Hepatocyte (in vitro differentiated cells): ENCODE data around the gene AFTPH. TPM values are rescaled to one million over a fixed set of nuclear protein-coding genes. Genes with fewer than 3 reads are reported as not detected.
A peak's percentile ranks its signal among the peaks of the same experiment; 100 is the strongest.

ENCODE experiments used
- DNase-seq: peaks from one replicate; pipeline ENCODE4 v3.0.0-alpha.2; 2016; ENCODE audit warnings: low spot score
- H2AFZ ChIP-seq: fragments of 200-600 bp; sonication (generic); 2 replicates; pipeline ENCODE4 v1.6.0; 2016; ENCODE audit warnings: antibody characterized with exemption, mild to moderate bottlenecking
- H3K27ac ChIP-seq: fragments of 200-600 bp; sonication (generic); 2 replicates; pipeline ENCODE4 v1.5.1; 2016; ENCODE audit warnings: mild to moderate bottlenecking
- H3K27me3 ChIP-seq: fragments of 200-600 bp; sonication (generic); 2 replicates; pipeline ENCODE4 v1.6.1; 2016
- H3K36me3 ChIP-seq: fragments of 200-600 bp; sonication (generic); replicated peaks from 2 replicates; pipeline ENCODE4 v1.5.1; 2016; ENCODE audit warnings: low read depth; ENCODE audit not compliant: insufficient read depth
- H3K4me1 ChIP-seq: fragments of 200-600 bp; sonication (generic); 2 replicates; pipeline ENCODE4 v1.5.1; 2016; ENCODE audit warnings: mild to moderate bottlenecking, moderate library complexity; ENCODE audit not compliant: insufficient read depth
- H3K4me2 ChIP-seq: fragments of 200-600 bp; sonication (generic); 2 replicates; pipeline ENCODE4 v1.6.0; 2016
- H3K4me3 ChIP-seq: fragments of 200-600 bp; sonication (generic); 2 replicates; pipeline ENCODE4 v1.5.1; 2016; ENCODE audit warnings: mild to moderate bottlenecking
- H3K79me2 ChIP-seq: fragments of 200-600 bp; sonication (generic); 2 replicates; pipeline ENCODE4 v1.6.0; 2017; ENCODE audit warnings: mild to moderate bottlenecking
- H3K9me2 ChIP-seq: fragments of 200-600 bp; sonication (generic); replicated peaks from 2 replicates; pipeline ENCODE4 v1.6.0; 2017; ENCODE audit warnings: mild to moderate bottlenecking; ENCODE audit not compliant: insufficient read depth
- H3K9me3 ChIP-seq: fragments of 200-600 bp; sonication (generic); 2 replicates; pipeline ENCODE4 v1.5.1; 2016; ENCODE audit warnings: low read depth, mild to moderate bottlenecking
- H4K20me1 ChIP-seq: fragments of 200-600 bp; sonication (generic); 2 replicates; pipeline ENCODE4 v1.6.0; 2016; ENCODE audit warnings: mild to moderate bottlenecking; ENCODE audit not compliant: insufficient read depth, poor library complexity, severe bottlenecking
- EZH2 ChIP-seq: fragments of 200-600 bp; sonication (generic); IDR thresholded peaks from 2 replicates; pipeline ENCODE4 v1.6.1; 2016; ENCODE audit warnings: antibody characterized with exemption, mild to moderate bottlenecking, borderline replicate concordance
- EZH2phosphoT487 ChIP-seq: fragments of 200-600 bp; sonication (generic); IDR thresholded peaks from one replicate; pipeline ENCODE4 v1.6.1; 2018; ENCODE audit warnings: antibody characterized with exemption, mild to moderate bottlenecking, low read depth, moderate library complexity; ENCODE audit not compliant: unreplicated experiment, severe bottlenecking
- WGBS: methylation state at CpG from one replicate; pipeline ENCODE4 v1.1.6; 2016; ENCODE audit warnings: low lambda C conversion rate; ENCODE audit errors: missing lambda C conversion rate; 5-methylcytosine and 5-hydroxymethylcytosine counted together
- polyA plus RNA-seq: library from polyadenylated mRNA; unstranded; fragments of >200 nt; fragmentation: Nextera tagmentation; extraction: Ambion mirVana; gene quantifications from 2 replicates; pipeline ENCODE4 v1.2.1, GENCODE V29; 2016
- total RNA-seq: library from RNA; depleted of rRNA; stranded (reverse); fragments of >200 nt; gene quantifications from 2 replicates; pipeline ENCODE4 v1.2.3, GENCODE V29; 2014
- TF ChIP-seq, protein P1 (sequence below): fragments of 200-600 bp; sonication (generic); IDR thresholded peaks from 2 replicates; pipeline ENCODE4 v1.5.1; 2016; ENCODE audit warnings: antibody characterized with exemption, mild to moderate bottlenecking; ENCODE audit not compliant: poor library complexity

AFTPH gene
- total and polyA plus RNA-seq, 2 experiments from 2014 or later, result 11.8 to 50.9 TPM

DNA sequence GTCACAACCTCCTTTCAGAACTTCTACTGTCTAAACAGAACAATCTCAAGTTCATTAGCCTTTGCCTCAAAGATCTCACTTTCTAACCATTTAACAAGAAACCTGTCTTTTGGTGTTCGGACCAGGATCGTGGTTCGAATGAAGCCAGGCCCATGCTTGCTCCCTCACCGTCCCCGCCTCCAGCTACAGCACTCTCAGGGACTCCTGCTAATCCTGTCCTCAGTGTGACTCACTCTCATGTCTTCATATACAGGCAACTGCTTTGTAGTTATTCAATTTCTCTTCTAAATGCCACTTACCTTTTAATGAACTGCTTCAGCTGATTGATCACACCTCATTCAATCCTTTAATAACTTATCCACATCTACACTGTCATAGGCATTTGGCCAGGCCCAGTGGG, 113.8 kb downstream of the AFTPH start:
- Histone ChIP-seq H3K4me3 (no peak overlapping the region), H4K20me1 (peaks cover 75% of the 10 kb centered on the region), H3K79me2 (peaks cover 96% of the 10 kb centered on the region), H3K36me3 (no peaks in the 10 kb centered on the region), H3K27ac (no peak overlapping the region), H3K4me1 (peaks cover 56% of the 10 kb centered on the region), H3K27me3 (no peaks in the 10 kb centered on the region), H3K9me2 (no peaks in the 10 kb centered on the region), H2AFZ (no peak overlapping the region), H3K4me2 (no peak overlapping the region), H3K9me3 (no peaks in the 10 kb centered on the region)
- no peak for DNase-seq
- no peak for TF ChIP-seq EZH2phosphoT487
- 89% methylated on average over 5 of the region's 5 CpGs for WGBS

DNA sequence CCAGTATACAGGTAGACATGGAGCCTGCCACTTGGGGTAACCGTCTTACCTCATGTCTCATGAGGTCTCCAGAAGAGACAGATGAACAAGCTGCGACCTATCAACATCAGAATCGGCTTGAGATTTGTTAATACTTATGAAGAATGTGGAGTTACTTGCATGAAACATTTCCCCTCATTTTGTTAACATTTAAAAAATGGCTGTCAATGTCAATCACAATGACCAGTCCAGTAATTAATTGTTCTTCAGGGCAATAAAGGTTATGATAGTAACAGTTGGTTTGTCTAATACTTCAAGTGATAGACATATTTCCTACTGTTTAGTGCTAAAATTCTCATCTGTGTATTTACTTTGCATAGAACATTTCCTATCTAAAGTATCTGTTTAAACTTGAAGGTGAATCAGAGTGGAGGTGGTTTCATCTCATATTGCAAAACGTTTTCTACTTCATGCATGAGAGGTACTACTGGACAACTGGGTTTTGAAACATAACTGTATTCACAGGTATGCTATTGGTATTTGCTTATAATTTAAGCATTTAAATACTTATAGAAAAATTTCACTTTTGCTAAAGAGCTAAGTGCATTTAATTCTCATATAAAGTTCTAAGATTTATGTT, 114.5 kb downstream of the AFTPH start:
- H3K27ac ChIP-seq, result no peak overlapping the region
- 83% methylated on average over 4 of the region's 4 CpGs for WGBS
- H3K4me2 ChIP-seq, result no peak overlapping the region
- DNase-seq, result no peak
- H2AFZ ChIP-seq, result no peak overlapping the region
- H3K79me2 ChIP-seq, result peaks cover 100% of the 10 kb centered on the region
- no peak overlapping the region for H3K4me3 ChIP-seq
- peaks cover 73% of the 10 kb centered on the region for H4K20me1 ChIP-seq
- H3K9me2 ChIP-seq, result no peaks in the 10 kb centered on the region
- H3K4me1 ChIP-seq, result peaks cover 59% of the 10 kb centered on the region
- no peaks in the 10 kb centered on the region for H3K9me3 ChIP-seq
- H3K36me3 ChIP-seq, result no peaks in the 10 kb centered on the region
- TF ChIP-seq EZH2phosphoT487, result no peak
- TF ChIP-seq, protein P1, sequence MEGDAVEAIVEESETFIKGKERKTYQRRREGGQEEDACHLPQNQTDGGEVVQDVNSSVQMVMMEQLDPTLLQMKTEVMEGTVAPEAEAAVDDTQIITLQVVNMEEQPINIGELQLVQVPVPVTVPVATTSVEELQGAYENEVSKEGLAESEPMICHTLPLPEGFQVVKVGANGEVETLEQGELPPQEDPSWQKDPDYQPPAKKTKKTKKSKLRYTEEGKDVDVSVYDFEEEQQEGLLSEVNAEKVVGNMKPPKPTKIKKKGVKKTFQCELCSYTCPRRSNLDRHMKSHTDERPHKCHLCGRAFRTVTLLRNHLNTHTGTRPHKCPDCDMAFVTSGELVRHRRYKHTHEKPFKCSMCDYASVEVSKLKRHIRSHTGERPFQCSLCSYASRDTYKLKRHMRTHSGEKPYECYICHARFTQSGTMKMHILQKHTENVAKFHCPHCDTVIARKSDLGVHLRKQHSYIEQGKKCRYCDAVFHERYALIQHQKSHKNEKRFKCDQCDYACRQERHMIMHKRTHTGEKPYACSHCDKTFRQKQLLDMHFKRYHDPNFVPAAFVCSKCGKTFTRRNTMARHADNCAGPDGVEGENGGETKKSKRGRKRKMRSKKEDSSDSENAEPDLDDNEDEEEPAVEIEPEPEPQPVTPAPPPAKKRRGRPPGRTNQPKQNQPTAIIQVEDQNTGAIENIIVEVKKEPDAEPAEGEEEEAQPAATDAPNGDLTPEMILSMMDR, result no peak
- no peak for TF ChIP-seq EZH2
- H3K27me3 ChIP-seq, result no peaks in the 10 kb centered on the region

DNA sequence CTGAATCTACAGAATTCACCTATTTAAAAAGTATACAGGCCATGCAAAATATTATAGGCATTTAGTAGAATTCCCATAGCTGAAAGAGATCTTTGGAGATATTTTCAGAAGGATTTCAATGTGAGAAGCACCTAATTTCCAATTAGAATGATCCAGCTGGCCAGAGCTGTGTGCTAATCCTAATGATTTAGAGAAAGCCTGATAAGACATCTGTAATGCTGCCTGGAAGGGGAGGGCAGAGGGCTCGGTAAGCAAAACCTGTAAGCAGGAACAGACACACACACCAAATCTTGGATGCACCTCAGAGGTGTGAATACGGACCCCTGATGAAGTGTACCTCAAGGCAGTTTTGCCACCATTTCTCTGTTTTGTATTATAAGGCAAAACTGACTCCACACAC, 115.6 kb downstream of the AFTPH start:
- no peak for DNase-seq
- no peak overlapping the region for H3K4me2 ChIP-seq
- H2AFZ ChIP-seq, result no peak overlapping the region
- H3K9me2 ChIP-seq, result no peaks in the 10 kb centered on the region
- H3K79me2 ChIP-seq, result peaks cover 95% of the 10 kb centered on the region
- H3K9me3 ChIP-seq, result no peaks in the 10 kb centered on the region
- H3K27ac ChIP-seq, result no peak overlapping the region
- H3K4me3 ChIP-seq, result no peak overlapping the region
- H3K27me3 ChIP-seq, result no peaks in the 10 kb centered on the region
- no peak for TF ChIP-seq EZH2phosphoT487
- TF ChIP-seq, protein P1, result no peak
- 37% methylated on average over 2 of the region's 2 CpGs for WGBS
- no peaks in the 10 kb centered on the region for H3K36me3 ChIP-seq
- peaks cover 57% of the 10 kb centered on the region for H3K4me1 ChIP-seq
- peaks cover 63% of the 10 kb centered on the region for H4K20me1 ChIP-seq

DNA sequence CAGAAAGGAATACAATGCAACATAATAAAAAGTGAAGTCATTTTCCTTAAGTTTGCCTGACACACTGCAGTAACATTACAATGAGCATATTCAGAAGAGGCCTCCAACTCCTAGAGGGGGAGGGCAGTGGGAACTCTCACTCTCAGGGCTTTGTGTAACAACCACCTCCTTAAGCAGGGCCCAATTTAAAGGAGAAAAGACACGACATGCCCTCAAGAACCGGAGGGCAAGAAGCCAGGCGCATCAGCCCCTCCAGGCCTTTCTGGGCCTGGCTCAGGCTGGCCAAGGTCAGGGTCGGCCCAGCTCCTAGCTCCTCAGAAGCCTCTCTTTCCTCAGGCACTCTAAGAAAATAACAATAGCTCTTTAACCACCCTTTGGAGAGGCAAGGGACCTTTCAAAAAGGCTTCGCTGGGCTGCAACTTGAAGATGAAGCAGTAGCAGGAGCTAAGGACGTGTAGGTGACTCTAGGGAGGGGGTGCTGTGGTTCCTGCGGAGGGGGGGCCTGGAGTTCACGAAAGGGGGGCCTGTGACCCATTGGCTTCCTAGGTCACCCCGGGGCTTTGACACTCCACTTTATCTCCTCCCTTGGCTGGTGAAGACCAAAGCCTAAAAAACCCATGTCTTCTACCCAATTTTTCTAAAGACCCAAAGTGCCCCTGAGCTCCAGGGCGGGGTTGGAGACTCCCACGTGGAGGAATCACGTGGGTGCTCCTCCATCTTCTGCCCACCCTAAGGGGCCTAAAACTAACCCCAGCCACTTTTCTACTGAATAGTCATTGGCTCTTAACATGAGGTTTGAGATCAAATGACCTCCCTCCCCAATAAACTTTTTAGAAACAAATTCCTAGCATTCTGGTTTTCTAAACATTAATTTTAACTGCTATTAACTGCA, 116.3 kb downstream of the AFTPH start:
- H4K20me1 ChIP-seq, result peaks cover 61% of the 10 kb centered on the region
- peaks cover 60% of the 10 kb centered on the region for H3K4me1 ChIP-seq
- no peaks in the 10 kb centered on the region for H3K36me3 ChIP-seq
- H2AFZ ChIP-seq, result no peak overlapping the region
- WGBS, result 72% methylated on average over 12 of the region's 12 CpGs
- H3K9me3 ChIP-seq, result no peaks in the 10 kb centered on the region
- no peak for DNase-seq
- peak overlapping the region; percentile 33 for H3K4me2 ChIP-seq
- TF ChIP-seq EZH2phosphoT487 (no peak), EZH2 (no peak)
- TF ChIP-seq, protein P1, result no peak
- no peaks in the 10 kb centered on the region for H3K9me2 ChIP-seq
- H3K27ac ChIP-seq, result no peak overlapping the region
- no peaks in the 10 kb centered on the region for H3K27me3 ChIP-seq
- H3K79me2 ChIP-seq, result peaks cover 91% of the 10 kb centered on the region
- H3K4me3 ChIP-seq, result no peak overlapping the region
